HEK293T (cell line): ENCODE measurements around the gene TTR.

Experiments
- BHLHE40 ChIP-seq: fragments of 450-650 bp; IDR thresholded peaks from 2 replicates; pipeline ENCODE4 v1.6.1; 2016; ENCODE audit warnings: mild to moderate bottlenecking, moderate library complexity, borderline replicate concordance
- ELF4 ChIP-seq: fragments of 450-650 bp; IDR thresholded peaks from 2 replicates; pipeline ENCODE4 v1.6.1; 2017; ENCODE audit warnings: antibody characterized with exemption
- FOXA1 ChIP-seq: fragments of 450-650 bp; IDR thresholded peaks from 2 replicates; pipeline ENCODE4 v1.6.1; 2016; ENCODE audit warnings: mild to moderate bottlenecking
- FOXK2 ChIP-seq: fragments of 450-650 bp; IDR thresholded peaks from 2 replicates; pipeline ENCODE4 v1.6.1; 2016; ENCODE audit warnings: mild to moderate bottlenecking
- FOXM1 ChIP-seq: fragments of 450-650 bp; IDR thresholded peaks from 2 replicates; pipeline ENCODE4 v1.6.1; 2017; ENCODE audit warnings: mild to moderate bottlenecking, borderline replicate concordance
- HDGF ChIP-seq: fragments of 450-650 bp; IDR thresholded peaks from 2 replicates; pipeline ENCODE4 v1.6.1; 2017; ENCODE audit warnings: antibody characterized with exemption, borderline replicate concordance
- L3MBTL2 ChIP-seq: fragments of 450-650 bp; conservative IDR thresholded peaks from 2 replicates; pipeline ENCODE4 v1.6.1; 2016; ENCODE audit warnings: mild to moderate bottlenecking
- LEF1 ChIP-seq: fragments of 450-650 bp; IDR thresholded peaks from 2 replicates; pipeline ENCODE4 v1.6.1; 2017; ENCODE audit warnings: mild to moderate bottlenecking, borderline replicate concordance
- PKNOX1 ChIP-seq: fragments of 450-650 bp; IDR thresholded peaks from 2 replicates; pipeline ENCODE4 v1.6.1; 2016
- SP1 ChIP-seq: fragments of 450-650 bp; IDR thresholded peaks from 2 replicates; pipeline ENCODE4 v1.6.1; 2017
- SUZ12 ChIP-seq: fragments of 450-650 bp; IDR thresholded peaks from 2 replicates; pipeline ENCODE4 v1.6.1; 2016; ENCODE audit warnings: mild to moderate bottlenecking
- TARDBP ChIP-seq: fragments of 450-650 bp; IDR thresholded peaks from 2 replicates; pipeline ENCODE4 v1.6.1; 2016

GRCh38 chr18:31565782-31566512 lies 25.7 kb upstream of the TTR start:
- no peak for TF ChIP-seq HDGF
- TF ChIP-seq BHLHE40 = no peak
- no peak for TF ChIP-seq FOXM1
- TF ChIP-seq SP1 = no peak
- TF ChIP-seq L3MBTL2 = no peak
- TF ChIP-seq ELF4 = no peak
- TF ChIP-seq FOXK2 = no peak
- TF ChIP-seq TARDBP = no peak
- TF ChIP-seq SUZ12 = no peak
- no peak for TF ChIP-seq LEF1
- no peak for TF ChIP-seq FOXA1
- TF ChIP-seq PKNOX1 = no peak
